Thoracic aorta (tissue), 2 donors: ENCODE measurements around the gene CFAP97D2. TPM values are rescaled to one million over a fixed set of nuclear protein-coding genes. Genes with fewer than 3 reads are reported as not detected.
A peak's percentile ranks its signal among the peaks of the same experiment; 100 is the strongest.

Source experiments
- ATAC-seq: fragments of 150-250 bp; one replicate; pipeline ENCODE4 v1.8.0; 2017; ENCODE audit warnings: low read depth; ENCODE audit not compliant: insufficient number of reproducible peaks, low FRiP score
- DNase-seq: peaks from one replicate; pipeline ENCODE4 v3.0.0-alpha.2; 2020; ENCODE audit warnings: low spot score
- H3K27ac ChIP-seq, 2 donors: fragments of 200-600 bp; sonication (generic); 1 replicate in 1 of 2; 2 replicates in 1 of 2; pipeline ENCODE4 v1.5.1; 2016; ENCODE audit warnings: mild to moderate bottlenecking in 2 of 2, moderate library complexity in 2 of 2
- H3K27me3 ChIP-seq: fragments of 200-600 bp; sonication (generic); replicated peaks from 2 replicates; pipeline ENCODE4 v1.6.0; 2016; ENCODE audit warnings: mild to moderate bottlenecking; ENCODE audit not compliant: insufficient read depth
- H3K36me3 ChIP-seq: fragments of 200-600 bp; sonication (generic); one replicate; pipeline ENCODE4 v1.5.1; 2016
- H3K4me1 ChIP-seq, 2 donors: fragments of 200-600 bp; sonication (generic); 1 replicate in 1 of 2; 2 replicates in 1 of 2; pipeline versions ENCODE4 v1.5.1 to v1.6.0; 2016; ENCODE audit warnings: low read depth in 2 of 2, mild to moderate bottlenecking in 1 of 2; ENCODE audit not compliant: control insufficient read depth in 1 of 2
- H3K4me3 ChIP-seq: fragments of 200-600 bp; sonication (generic); 2 replicates; pipeline ENCODE4 v1.5.1; 2016; ENCODE audit warnings: mild to moderate bottlenecking
- H3K9me3 ChIP-seq: fragments of 200-600 bp; sonication (generic); 2 replicates; pipeline ENCODE4 v1.5.1; 2016
- total RNA-seq, 2 donors: library from RNA; depleted of rRNA; stranded (reverse); fragments of >200 nt; gene quantifications; one replicate each; pipeline versions ENCODE4 v1.1.0 to v1.2.3, GENCODE V29; 2016
- TF ChIP-seq, protein P1 (sequence below): fragments of 200-600 bp; sonication (generic); IDR thresholded peaks from one replicate; pipeline ENCODE4 v1.5.1; 2019; ENCODE audit warnings: antibody characterized with exemption

Gene CFAP97D2
- total RNA-seq, 2 donors from 2014 or later: not detected

DNA sequence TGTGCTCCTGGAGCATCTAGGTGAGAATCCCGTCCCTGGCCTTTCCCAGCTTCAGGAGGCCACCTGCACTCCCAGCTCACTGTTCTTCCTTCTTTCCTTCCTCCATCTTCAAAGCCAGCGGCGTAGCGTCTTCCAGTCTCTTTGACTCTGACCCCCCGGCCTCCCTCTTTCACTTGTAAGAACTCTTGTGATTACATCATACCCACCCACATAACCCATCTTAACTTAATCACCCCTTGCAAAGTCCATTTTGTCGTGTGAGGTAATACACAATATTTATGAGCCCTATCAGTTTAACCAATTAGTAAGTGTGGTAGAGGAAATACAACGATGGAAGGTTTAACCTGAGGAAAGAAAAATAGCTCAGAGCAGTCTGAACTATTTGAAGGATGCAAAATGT lies 51.1 kb downstream of the CFAP97D2 start:
- TF ChIP-seq, protein P1, sequence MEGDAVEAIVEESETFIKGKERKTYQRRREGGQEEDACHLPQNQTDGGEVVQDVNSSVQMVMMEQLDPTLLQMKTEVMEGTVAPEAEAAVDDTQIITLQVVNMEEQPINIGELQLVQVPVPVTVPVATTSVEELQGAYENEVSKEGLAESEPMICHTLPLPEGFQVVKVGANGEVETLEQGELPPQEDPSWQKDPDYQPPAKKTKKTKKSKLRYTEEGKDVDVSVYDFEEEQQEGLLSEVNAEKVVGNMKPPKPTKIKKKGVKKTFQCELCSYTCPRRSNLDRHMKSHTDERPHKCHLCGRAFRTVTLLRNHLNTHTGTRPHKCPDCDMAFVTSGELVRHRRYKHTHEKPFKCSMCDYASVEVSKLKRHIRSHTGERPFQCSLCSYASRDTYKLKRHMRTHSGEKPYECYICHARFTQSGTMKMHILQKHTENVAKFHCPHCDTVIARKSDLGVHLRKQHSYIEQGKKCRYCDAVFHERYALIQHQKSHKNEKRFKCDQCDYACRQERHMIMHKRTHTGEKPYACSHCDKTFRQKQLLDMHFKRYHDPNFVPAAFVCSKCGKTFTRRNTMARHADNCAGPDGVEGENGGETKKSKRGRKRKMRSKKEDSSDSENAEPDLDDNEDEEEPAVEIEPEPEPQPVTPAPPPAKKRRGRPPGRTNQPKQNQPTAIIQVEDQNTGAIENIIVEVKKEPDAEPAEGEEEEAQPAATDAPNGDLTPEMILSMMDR: no peak
- no peak for ATAC-seq
- no peak overlapping the region for H3K4me3 ChIP-seq
- H3K4me1 ChIP-seq: no peaks in the 10 kb centered on the region
- no peaks in the 10 kb centered on the region for H3K9me3 ChIP-seq
- H3K36me3 ChIP-seq: no peaks in the 10 kb centered on the region
- no peak overlapping the region for H3K27ac ChIP-seq
- DNase-seq: no peak
- no peaks in the 10 kb centered on the region for H3K27me3 ChIP-seq

DNA sequence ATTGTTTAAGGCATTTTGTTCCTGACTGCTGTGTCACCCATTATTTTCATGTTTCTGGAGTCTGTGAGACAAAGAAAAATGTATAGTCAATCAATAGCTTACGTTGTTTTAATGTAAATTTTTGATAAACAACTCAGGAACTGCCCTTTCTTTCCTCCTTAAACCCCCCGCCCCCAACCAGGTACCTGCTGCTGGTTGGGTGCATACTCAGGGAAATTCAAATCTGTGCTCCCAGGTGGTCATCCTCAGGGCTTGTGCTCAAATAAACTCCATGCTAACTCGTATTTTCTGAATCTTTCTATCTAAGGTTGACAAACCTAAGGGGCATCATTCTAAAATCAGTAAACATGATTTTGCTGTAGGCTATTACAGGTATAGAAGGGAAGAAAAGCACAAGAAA lies 51.5 kb downstream of the CFAP97D2 start:
- no peak for DNase-seq
- Histone ChIP-seq H3K36me3 (no peaks in the 10 kb centered on the region), H3K27ac (no peak overlapping the region), H3K4me1 (peaks cover 2 to 3% of the 10 kb centered on the region in 2 donors), H3K4me3 (no peak overlapping the region), H3K27me3 (no peaks in the 10 kb centered on the region), H3K9me3 (no peaks in the 10 kb centered on the region)
- ATAC-seq: no peak
- TF ChIP-seq, protein P1: no peak

DNA sequence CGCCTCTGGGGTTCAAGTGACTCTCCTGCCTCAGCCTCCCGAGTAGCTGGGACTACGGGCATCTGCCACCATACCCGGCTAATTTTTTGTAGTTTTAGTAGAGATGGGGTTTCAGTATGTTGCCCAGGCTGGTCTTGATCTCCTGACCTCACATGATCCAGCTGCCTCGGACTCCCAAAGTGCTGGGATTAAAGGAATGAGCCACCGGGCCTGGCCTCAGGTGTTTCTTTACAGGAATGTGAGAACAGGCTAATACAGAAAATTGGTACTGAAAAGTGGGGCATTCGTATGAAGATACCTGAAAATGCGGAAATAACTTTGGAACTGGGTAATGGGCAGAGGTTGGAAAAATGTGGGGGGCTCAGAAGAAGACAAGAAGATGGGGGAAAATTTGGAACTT lies 52.8 kb downstream of the CFAP97D2 start:
- Histone ChIP-seq H3K4me3 (no peak overlapping the region), H3K36me3 (peaks cover 2% of the 10 kb centered on the region), H3K27ac (no peak overlapping the region), H3K27me3 (no peaks in the 10 kb centered on the region), H3K4me1 (peaks cover 8 to 9% of the 10 kb centered on the region in 2 donors), H3K9me3 (no peaks in the 10 kb centered on the region)
- no peak for DNase-seq
- TF ChIP-seq, protein P1: no peak
- no peak for ATAC-seq

DNA sequence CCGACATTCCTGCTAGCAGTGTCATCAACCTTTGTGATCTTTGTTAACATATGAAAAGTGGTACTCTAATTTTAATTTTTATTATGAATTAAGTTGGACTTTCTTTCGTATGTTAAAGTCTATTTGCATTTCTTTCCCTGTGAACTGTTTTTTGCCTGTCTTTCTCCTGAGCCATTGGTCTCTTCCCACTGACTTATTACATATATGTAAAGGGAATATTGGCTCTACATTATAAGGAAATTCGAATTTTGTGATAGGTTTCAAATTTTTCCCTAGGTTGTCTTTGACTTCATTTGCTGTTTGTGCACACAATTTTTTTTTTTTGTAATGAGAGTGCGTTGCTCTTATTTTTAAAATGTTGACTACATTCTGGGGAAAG lies 55.2 kb downstream of the CFAP97D2 start:
- H3K27ac ChIP-seq: peak overlapping the region in 1 of 2 donors; percentile 72
- peaks cover 8 to 9% of the 10 kb centered on the region in 2 donors for H3K4me1 ChIP-seq
- no peaks in the 10 kb centered on the region for H3K9me3 ChIP-seq
- TF ChIP-seq, protein P1: no peak
- H3K4me3 ChIP-seq: peak overlapping the region; percentile 96
- peaks cover 20% of the 10 kb centered on the region for H3K36me3 ChIP-seq
- ATAC-seq: no peak
- no peak for DNase-seq
- no peaks in the 10 kb centered on the region for H3K27me3 ChIP-seq

DNA sequence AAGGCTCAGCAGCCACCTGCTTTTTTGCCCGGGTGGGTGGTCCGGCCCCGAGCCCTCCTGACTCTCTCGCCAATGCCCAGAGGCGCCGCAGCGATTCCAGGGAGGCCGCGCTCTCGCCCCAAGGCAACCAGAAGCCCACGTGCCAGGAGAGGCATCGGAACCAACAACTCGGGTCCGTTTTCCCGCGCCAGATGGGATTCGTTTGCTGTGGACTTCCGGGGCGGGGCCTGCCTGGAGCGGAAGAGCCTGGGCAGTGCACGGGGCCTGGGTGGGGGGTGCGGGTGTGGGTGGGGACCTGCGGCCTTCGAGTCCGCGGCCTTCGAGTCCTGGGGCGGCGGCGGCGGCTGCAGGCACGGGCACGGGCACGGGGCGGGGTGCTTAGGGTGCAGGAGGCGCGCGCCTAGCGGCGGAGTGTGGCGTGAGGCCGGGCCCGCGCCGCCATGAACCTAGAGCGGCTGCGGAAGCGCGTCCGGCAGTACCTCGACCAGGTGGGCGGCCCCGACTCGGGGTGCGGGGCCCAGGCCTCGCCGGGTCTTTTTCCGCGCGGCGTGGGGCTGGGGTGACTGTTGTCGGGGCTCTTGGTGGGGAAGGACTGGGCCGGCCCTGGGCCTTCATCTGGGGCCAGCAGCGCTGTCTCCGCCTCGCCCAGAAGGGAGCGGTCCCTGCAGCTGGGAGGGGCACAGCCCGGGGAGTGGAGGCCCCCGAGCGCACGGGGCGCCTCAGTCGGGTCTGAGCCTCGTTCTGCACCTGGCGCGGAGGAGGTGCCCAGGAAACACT lies 55.8 kb downstream of the CFAP97D2 start, which contains the start of gene CDC16:
CDC16 (plus strand) TSS at position 253 of the 777 bp plus-strand sequence; CDS start at position 441, 188 bp downstream.
- Histone ChIP-seq H3K4me3 (peak within 1 kb of the TSS; percentile 96), H3K27me3 (no peaks in the 10 kb centered on the region), H3K27ac (peak within 1 kb of the TSS; percentile 12 to 72), H3K4me1 (peaks cover 8 to 9% of the 10 kb centered on the region in 2 donors), H3K36me3 (peaks cover 25% of the 10 kb centered on the region), H3K9me3 (no peaks in the 10 kb centered on the region)
- ATAC-seq (peak; percentile 90), DNase-seq (peak; percentile 75)
- TF ChIP-seq, protein P1: peak; percentile 44
